NT2/D1 (cell line): ENCODE measurements around the gene TMEM222.

ENCODE experiments used
- SUZ12 ChIP-seq: IDR thresholded peaks from 2 replicates; pipeline ENCODE4 v1.6.1; 2011; ENCODE audit not compliant: insufficient read length, insufficient read depth; ENCODE audit errors: extremely low read depth
- ZNF274 ChIP-seq: IDR thresholded peaks from 2 replicates; pipeline ENCODE4 v1.6.1; 2011; ENCODE audit warnings: mild to moderate bottlenecking, low read depth, low read length

DNA sequence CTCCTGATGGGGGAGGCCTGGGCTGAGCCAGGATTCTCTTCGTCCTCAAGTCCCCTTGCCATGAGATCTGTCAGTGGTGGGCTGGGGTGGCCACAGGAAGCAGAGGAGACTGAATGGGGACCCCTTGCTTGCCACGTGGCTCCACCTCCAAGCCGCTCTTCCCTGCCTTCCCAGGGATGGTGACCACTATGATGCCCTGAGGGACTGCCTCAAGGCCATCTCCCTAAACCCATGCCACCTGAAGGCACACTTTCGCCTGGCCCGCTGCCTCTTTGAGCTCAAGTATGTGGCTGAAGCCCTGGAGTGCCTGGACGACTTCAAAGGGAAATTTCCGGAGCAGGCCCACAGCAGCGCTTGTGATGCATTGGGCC, 20.9 kb upstream of the TMEM222 start:
- TF ChIP-seq SUZ12 (no peak), ZNF274 (no peak)
